Skeletal muscle tissue (tissue), 4 donors: ENCODE results near the gene FYB2. TPM values are rescaled to one million over a fixed set of nuclear protein-coding genes. Genes with fewer than 3 reads are reported as not detected.
A peak's percentile ranks its signal among the peaks of the same experiment; 100 is the strongest.

Experiments used
- H3K27ac ChIP-seq: one replicate; pipeline ENCODE4 v1.7.0; 2013; ENCODE audit warnings: mild to moderate bottlenecking, low read depth, low read length, inconsistent platforms
- H3K27me3 ChIP-seq, 3 donors: one replicate each; pipeline ENCODE4 v1.7.0; 2013; ENCODE audit warnings: low read length in 3 of 3; ENCODE audit not compliant: control insufficient read depth in 3 of 3, insufficient read depth in 3 of 3
- H3K36me3 ChIP-seq, 3 donors: one replicate each; pipeline ENCODE4 v1.7.0; 2013; ENCODE audit warnings: low read length in 3 of 3; ENCODE audit not compliant: control insufficient read depth in 3 of 3, insufficient read depth in 3 of 3
- H3K4me1 ChIP-seq, 3 donors: one replicate each; pipeline ENCODE4 v1.7.0; 2013; ENCODE audit warnings: low read length in 3 of 3, mild to moderate bottlenecking in 3 of 3; ENCODE audit not compliant: control insufficient read depth in 3 of 3, insufficient read depth in 3 of 3
- H3K4me3 ChIP-seq, 3 donors: one replicate each; pipeline ENCODE4 v1.7.0; 2013; ENCODE audit warnings: low read length in 3 of 3
- H3K9ac ChIP-seq, 3 donors: one replicate each; pipeline ENCODE4 v1.7.0; 2013; ENCODE audit warnings: low read length in 3 of 3, mild to moderate bottlenecking in 3 of 3, moderate library complexity in 2 of 3, low read depth in 1 of 3
- H3K9me3 ChIP-seq, 3 donors: one replicate each; pipeline ENCODE4 v1.7.0; 2013; ENCODE audit warnings: low read length in 3 of 3; ENCODE audit not compliant: control insufficient read depth in 3 of 3
- total RNA-seq: library from RNA; depleted of rRNA; stranded (reverse); fragments of >200 nt; gene quantifications from one replicate; pipeline ENCODE4 v1.2.3, GENCODE V29; 2014
- donor health status: Osteomylitis.

FYB2 gene
- total RNA-seq = not detected

GRCh38 chr1:56819387-56819899, at the start of gene FYB2:
Gene FYB2 (minus strand): TSS chr1:56819404. CDS start chr1:56819290, 114 bp downstream.
- Histone ChIP-seq H3K4me3 (peak within 1 kb of the TSS in 1 of 3 donors; percentile 2), H3K9me3 (no peaks in the 10 kb centered on the region), H3K9ac (peak within 1 kb of the TSS in 2 of 3 donors; percentile 10 to 39), H3K27me3 (no peaks in the 10 kb centered on the region), H3K27ac (peak within 1 kb of the TSS; percentile 71), H3K36me3 (no peaks in the 10 kb centered on the region), H3K4me1 (peaks cover 11 to 33% (median 12%) of the 10 kb centered on the region in 3 donors)

- Histone ChIP-seq H3K9ac (no peak overlapping the region), H3K27me3 (peaks cover 0 to 4% (median 3%) of the 10 kb centered on the region in 3 donors), H3K4me3 (no peak overlapping the region), H3K36me3 (no peaks in the 10 kb centered on the region), H3K27ac (no peak overlapping the region), H3K4me1 (no peaks in the 10 kb centered on the region), H3K9me3 (no peaks in the 10 kb centered on the region)
Observed at GRCh38 chr1:56868761-56869160, 49.6 kb upstream of the FYB2 start.

- Histone ChIP-seq H3K9ac (no peak overlapping the region), H3K4me1 (no peaks in the 10 kb centered on the region), H3K9me3 (no peaks in the 10 kb centered on the region), H3K27ac (no peak overlapping the region), H3K36me3 (no peaks in the 10 kb centered on the region), H3K4me3 (no peak overlapping the region), H3K27me3 (peaks cover 0 to 4% (median 3%) of the 10 kb centered on the region in 3 donors)
Observed at GRCh38 chr1:56867491-56867890, 48.3 kb upstream of the FYB2 start.

- no peak overlapping the region for H3K4me3 ChIP-seq
- no peaks in the 10 kb centered on the region for H3K4me1 ChIP-seq
- no peak overlapping the region for H3K9ac ChIP-seq
- H3K9me3 ChIP-seq = no peaks in the 10 kb centered on the region
- no peak overlapping the region for H3K27ac ChIP-seq
- no peaks in the 10 kb centered on the region for H3K36me3 ChIP-seq
- peaks cover 0 to 4% (median 3%) of the 10 kb centered on the region in 3 donors for H3K27me3 ChIP-seq
Observed at GRCh38 chr1:56866656-56867055, 47.5 kb upstream of the FYB2 start.

- H3K9ac ChIP-seq = no peak overlapping the region
- H3K36me3 ChIP-seq = no peaks in the 10 kb centered on the region
- no peak overlapping the region for H3K4me3 ChIP-seq
- no peaks in the 10 kb centered on the region for H3K9me3 ChIP-seq
- no peaks in the 10 kb centered on the region for H3K4me1 ChIP-seq
- H3K27ac ChIP-seq = no peak overlapping the region
- H3K27me3 ChIP-seq = peaks cover 0 to 4% (median 3%) of the 10 kb centered on the region in 3 donors
Observed at GRCh38 chr1:56864430-56864829, 45.2 kb upstream of the FYB2 start.

- Histone ChIP-seq H3K4me1 (no peaks in the 10 kb centered on the region), H3K4me3 (no peak overlapping the region), H3K27ac (no peak overlapping the region), H3K9me3 (no peaks in the 10 kb centered on the region), H3K9ac (no peak overlapping the region), H3K27me3 (peaks cover 0 to under 1% (median 0%) of the 10 kb centered on the region in 3 donors), H3K36me3 (no peaks in the 10 kb centered on the region)
Observed at GRCh38 chr1:56863265-56863992, 44.2 kb upstream of the FYB2 start.

- H3K9me3 ChIP-seq = no peaks in the 10 kb centered on the region
- H3K4me1 ChIP-seq = no peaks in the 10 kb centered on the region
- H3K27ac ChIP-seq = no peak overlapping the region
- no peaks in the 10 kb centered on the region for H3K36me3 ChIP-seq
- H3K4me3 ChIP-seq = no peak overlapping the region
- H3K9ac ChIP-seq = no peak overlapping the region
- H3K27me3 ChIP-seq = no peaks in the 10 kb centered on the region
Observed at GRCh38 chr1:56859287-56859686, 40.1 kb upstream of the FYB2 start.

GRCh38 chr1:56856186-56856585, 37.0 kb upstream of the FYB2 start:
- H3K9ac ChIP-seq = no peak overlapping the region

GRCh38 chr1:56855190-56855589, 36.0 kb upstream of the FYB2 start:
- Histone ChIP-seq H3K27ac (no peak overlapping the region), H3K36me3 (no peaks in the 10 kb centered on the region), H3K4me3 (no peak overlapping the region), H3K9me3 (no peaks in the 10 kb centered on the region), H3K27me3 (no peaks in the 10 kb centered on the region), H3K9ac (no peak overlapping the region), H3K4me1 (no peaks in the 10 kb centered on the region)

More at GRCh38 chr1:56856186-56856585, 37.0 kb upstream of the FYB2 start:
- Histone ChIP-seq H3K27ac (no peak overlapping the region), H3K9me3 (no peaks in the 10 kb centered on the region), H3K27me3 (no peaks in the 10 kb centered on the region), H3K36me3 (no peaks in the 10 kb centered on the region), H3K4me3 (no peak overlapping the region), H3K4me1 (no peaks in the 10 kb centered on the region)

GRCh38 chr1:56854521-56855099, 35.4 kb upstream of the FYB2 start, which contains the start of gene C8A:
Gene C8A (plus strand): TSS chr1:56854797. CDS start chr1:56854902, 105 bp downstream.
- Histone ChIP-seq H3K36me3 (no peaks in the 10 kb centered on the region), H3K9me3 (no peaks in the 10 kb centered on the region), H3K9ac (no peak within 1 kb of the TSS), H3K4me3 (no peak within 1 kb of the TSS), H3K4me1 (no peaks in the 10 kb centered on the region), H3K27ac (no peak within 1 kb of the TSS), H3K27me3 (no peaks in the 10 kb centered on the region)
